ENCODE results near the gene CCDC192.

The CCDC192 gene

DNA sequence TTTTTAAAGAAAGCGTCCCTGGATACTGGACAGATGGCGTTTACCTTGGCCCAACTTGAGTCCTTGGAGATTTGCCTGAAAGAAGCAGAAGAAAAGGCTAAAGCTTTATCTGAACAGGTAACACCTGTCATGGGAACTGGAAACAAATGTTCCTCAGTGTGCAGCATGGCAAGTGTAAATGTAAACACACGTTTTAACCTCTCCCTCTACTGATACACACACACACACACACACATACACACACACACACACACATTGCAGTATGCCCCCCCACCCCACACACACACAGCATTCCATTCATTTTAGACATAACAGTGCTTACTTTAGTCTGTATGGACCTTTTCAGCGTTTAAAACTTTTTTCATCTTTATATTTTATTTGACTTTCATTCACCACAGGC lies 51.1 kb downstream of the CCDC192 start:
- Histone ChIP-seq H3K9me3 (ENCODE audit: insufficient read depth, low read length) (no peaks in the 10 kb centered on the region), H3K4me1 (ENCODE audit: insufficient read depth, insufficient read length) (no peaks in the 10 kb centered on the region), H3K27me3 (ENCODE audit: insufficient read depth, insufficient read length) (no peaks in the 10 kb centered on the region), H3K4me3 (ENCODE audit: insufficient read length, low read depth) (no peak overlapping the region), H3K9ac (ENCODE audit: insufficient read length, low read depth) (no peak overlapping the region), H3K36me3 (ENCODE audit: insufficient read depth, insufficient read length, low read length) (no peaks in the 10 kb centered on the region)
- DNase-seq (ENCODE audit: low read depth, low spot score) = no peak
- TF ChIP-seq YY1 (IDR thresholded peaks at IDR 0.05; ENCODE audit: insufficient read depth, insufficient read length) (no peak), SUZ12 (IDR thresholded peaks at IDR 0.05; ENCODE audit: extremely low read depth, insufficient read depth, insufficient read length) (no peak), ZNF274 (IDR thresholded peaks at IDR 0.05; ENCODE audit: low read depth, low read length) (no peak)

DNA sequence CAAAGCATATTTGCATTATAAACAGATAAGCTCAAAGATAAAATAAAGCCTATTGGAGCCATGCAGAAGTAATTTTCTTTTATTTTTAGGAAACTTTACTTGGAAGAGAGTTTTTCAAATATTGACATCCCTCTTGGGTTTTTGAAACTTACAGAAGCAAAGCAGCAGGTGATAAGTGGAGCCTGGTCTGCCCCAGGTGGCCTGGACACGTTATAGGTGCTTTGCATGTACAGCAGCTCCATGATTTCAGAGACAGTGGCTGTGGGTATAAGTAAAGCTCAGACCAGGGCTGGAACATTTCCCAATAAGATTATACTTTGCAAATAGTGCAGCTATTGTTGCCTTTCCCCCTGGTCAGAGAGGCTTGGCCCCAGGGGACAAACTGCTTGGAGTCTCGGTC lies 51.5 kb downstream of the CCDC192 start:
- TF ChIP-seq ZNF274 (IDR thresholded peaks at IDR 0.05; ENCODE audit: low read depth, low read length) (no peak), YY1 (IDR thresholded peaks at IDR 0.05; ENCODE audit: insufficient read depth, insufficient read length) (no peak), SUZ12 (IDR thresholded peaks at IDR 0.05; ENCODE audit: extremely low read depth, insufficient read depth, insufficient read length) (no peak)
- no peak for DNase-seq (ENCODE audit: low read depth, low spot score)
- no peaks in the 10 kb centered on the region for H3K27me3 ChIP-seq (ENCODE audit: insufficient read depth, insufficient read length)
- no peaks in the 10 kb centered on the region for H3K36me3 ChIP-seq (ENCODE audit: insufficient read depth, insufficient read length, low read length)
- H3K9ac ChIP-seq (ENCODE audit: insufficient read length, low read depth) = no peak overlapping the region
- H3K4me3 ChIP-seq (ENCODE audit: insufficient read length, low read depth) = no peak overlapping the region
- no peaks in the 10 kb centered on the region for H3K9me3 ChIP-seq (ENCODE audit: insufficient read depth, low read length)
- no peaks in the 10 kb centered on the region for H3K4me1 ChIP-seq (ENCODE audit: insufficient read depth, insufficient read length)

DNA sequence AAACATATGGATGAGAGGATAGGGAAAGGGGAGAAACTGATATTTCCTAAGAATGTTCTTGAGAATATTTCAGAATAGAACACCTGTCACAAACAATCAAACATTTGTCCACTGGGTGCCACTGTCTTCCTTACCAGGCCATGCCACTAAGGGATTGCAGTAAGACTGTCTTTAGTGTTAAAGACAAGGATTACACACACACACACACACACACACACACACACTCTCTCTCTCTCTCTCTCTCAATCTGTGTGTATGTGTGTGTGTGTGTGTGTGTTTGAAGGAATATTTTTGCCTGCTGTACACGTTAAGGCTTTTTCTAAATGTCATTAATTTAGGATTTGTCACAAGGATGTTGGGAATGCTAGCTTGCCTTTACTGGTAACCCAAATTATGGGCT lies 54.4 kb downstream of the CCDC192 start:
- Histone ChIP-seq H3K4me1 (ENCODE audit: insufficient read depth, insufficient read length) (no peaks in the 10 kb centered on the region), H3K36me3 (ENCODE audit: insufficient read depth, insufficient read length, low read length) (no peaks in the 10 kb centered on the region), H3K27me3 (ENCODE audit: insufficient read depth, insufficient read length) (no peaks in the 10 kb centered on the region), H3K4me3 (ENCODE audit: insufficient read length, low read depth) (no peak overlapping the region), H3K9ac (ENCODE audit: insufficient read length, low read depth) (no peak overlapping the region), H3K9me3 (ENCODE audit: insufficient read depth, low read length) (no peaks in the 10 kb centered on the region)
- no peak for TF ChIP-seq ZNF274 (IDR thresholded peaks at IDR 0.05; ENCODE audit: low read depth, low read length)
- TF ChIP-seq YY1 (IDR thresholded peaks at IDR 0.05; ENCODE audit: insufficient read depth, insufficient read length) = no peak
- TF ChIP-seq SUZ12 (IDR thresholded peaks at IDR 0.05; ENCODE audit: extremely low read depth, insufficient read depth, insufficient read length) = no peak
- no peak for DNase-seq (ENCODE audit: low read depth, low spot score)

DNA sequence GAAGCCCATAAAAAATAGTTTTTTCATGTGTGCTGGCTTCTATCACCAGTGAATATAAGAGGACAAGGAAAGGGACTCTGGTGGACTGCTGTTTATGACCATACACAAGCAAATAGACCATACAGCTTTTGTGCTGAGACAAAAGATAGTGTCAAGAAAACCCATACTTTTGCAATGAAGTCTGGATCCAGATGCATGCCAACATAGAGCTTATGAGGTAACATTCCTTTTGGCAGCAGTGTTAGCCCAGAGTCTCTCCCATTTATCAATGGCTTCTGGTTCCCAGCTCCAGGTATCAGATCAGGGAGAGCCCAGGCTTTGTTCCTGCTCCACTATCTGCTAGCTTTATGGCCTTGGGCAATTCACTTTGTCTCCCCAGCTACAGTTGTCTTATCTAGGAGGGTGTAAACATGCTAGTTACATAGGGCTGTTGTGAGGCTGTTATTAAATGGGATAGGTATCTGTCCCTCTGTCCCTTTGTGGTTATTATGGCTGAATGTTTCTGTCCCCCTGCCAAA lies 55.6 kb downstream of the CCDC192 start:
- Histone ChIP-seq H3K9me3 (ENCODE audit: insufficient read depth, low read length) (no peaks in the 10 kb centered on the region), H3K4me3 (ENCODE audit: insufficient read length, low read depth) (no peak overlapping the region), H3K36me3 (ENCODE audit: insufficient read depth, insufficient read length, low read length) (no peaks in the 10 kb centered on the region), H3K9ac (ENCODE audit: insufficient read length, low read depth) (no peak overlapping the region), H3K27me3 (ENCODE audit: insufficient read depth, insufficient read length) (no peaks in the 10 kb centered on the region), H3K4me1 (ENCODE audit: insufficient read depth, insufficient read length) (no peaks in the 10 kb centered on the region)
- no peak for DNase-seq (ENCODE audit: low read depth, low spot score)
- TF ChIP-seq YY1 (IDR thresholded peaks at IDR 0.05; ENCODE audit: insufficient read depth, insufficient read length) (no peak), ZNF274 (IDR thresholded peaks at IDR 0.05; ENCODE audit: low read depth, low read length) (no peak), SUZ12 (IDR thresholded peaks at IDR 0.05; ENCODE audit: extremely low read depth, insufficient read depth, insufficient read length) (no peak)

DNA sequence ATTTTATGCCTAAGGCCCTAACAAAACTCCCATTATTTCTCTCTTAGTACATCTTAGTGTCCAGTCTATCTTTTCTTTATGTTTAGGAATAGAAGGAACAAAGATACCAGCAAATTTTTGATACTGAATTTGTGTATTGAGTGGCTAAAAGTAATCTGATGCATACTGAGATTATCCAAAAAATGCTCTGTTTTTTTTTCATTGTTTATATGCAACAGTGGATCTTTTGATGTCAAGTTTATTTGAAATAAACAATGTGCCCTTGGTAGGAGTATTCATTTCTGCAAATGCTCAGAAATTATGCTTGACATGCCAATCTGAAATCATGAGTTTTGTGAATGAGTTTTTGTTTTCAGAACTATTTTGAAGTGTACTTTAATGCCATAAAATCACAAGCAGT lies 58.7 kb downstream of the CCDC192 start:
- H3K36me3 ChIP-seq (ENCODE audit: insufficient read depth, insufficient read length, low read length) = no peaks in the 10 kb centered on the region
- no peak for TF ChIP-seq YY1 (IDR thresholded peaks at IDR 0.05; ENCODE audit: insufficient read depth, insufficient read length)
- no peak for TF ChIP-seq SUZ12 (IDR thresholded peaks at IDR 0.05; ENCODE audit: extremely low read depth, insufficient read depth, insufficient read length)
- no peak for TF ChIP-seq ZNF274 (IDR thresholded peaks at IDR 0.05; ENCODE audit: low read depth, low read length)
- H3K27me3 ChIP-seq (ENCODE audit: insufficient read depth, insufficient read length) = no peaks in the 10 kb centered on the region
- no peaks in the 10 kb centered on the region for H3K4me1 ChIP-seq (ENCODE audit: insufficient read depth, insufficient read length)
- no peak for DNase-seq (ENCODE audit: low read depth, low spot score)
- H3K9me3 ChIP-seq (ENCODE audit: insufficient read depth, low read length) = no peaks in the 10 kb centered on the region
- no peak overlapping the region for H3K9ac ChIP-seq (ENCODE audit: insufficient read length, low read depth)
- no peak overlapping the region for H3K4me3 ChIP-seq (ENCODE audit: insufficient read length, low read depth)

DNA sequence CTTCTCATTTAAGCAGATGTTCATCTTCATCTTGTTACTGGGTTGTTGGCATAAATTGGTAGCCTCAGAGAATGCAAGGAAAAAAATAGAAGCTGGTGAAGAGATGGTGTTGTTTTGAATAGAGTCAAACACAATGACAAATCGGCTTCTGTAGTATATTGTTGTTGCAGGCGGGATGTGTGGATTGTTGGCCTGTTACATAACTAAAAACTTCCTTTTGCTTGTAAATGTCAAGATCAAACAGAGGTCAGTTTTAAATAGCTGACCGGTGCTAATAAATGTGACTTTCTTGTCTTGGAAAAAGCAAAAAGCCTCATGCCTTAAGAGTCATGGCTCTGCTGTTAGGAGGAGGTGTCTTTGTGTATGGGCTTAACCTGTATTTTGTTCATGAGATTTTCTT lies 59.2 kb downstream of the CCDC192 start:
- H3K9ac ChIP-seq (ENCODE audit: insufficient read length, low read depth) = no peak overlapping the region
- DNase-seq (ENCODE audit: low read depth, low spot score) = no peak
- no peak for TF ChIP-seq ZNF274 (IDR thresholded peaks at IDR 0.05; ENCODE audit: low read depth, low read length)
- TF ChIP-seq SUZ12 (IDR thresholded peaks at IDR 0.05; ENCODE audit: extremely low read depth, insufficient read depth, insufficient read length) = no peak
- no peak for TF ChIP-seq YY1 (IDR thresholded peaks at IDR 0.05; ENCODE audit: insufficient read depth, insufficient read length)

DNA sequence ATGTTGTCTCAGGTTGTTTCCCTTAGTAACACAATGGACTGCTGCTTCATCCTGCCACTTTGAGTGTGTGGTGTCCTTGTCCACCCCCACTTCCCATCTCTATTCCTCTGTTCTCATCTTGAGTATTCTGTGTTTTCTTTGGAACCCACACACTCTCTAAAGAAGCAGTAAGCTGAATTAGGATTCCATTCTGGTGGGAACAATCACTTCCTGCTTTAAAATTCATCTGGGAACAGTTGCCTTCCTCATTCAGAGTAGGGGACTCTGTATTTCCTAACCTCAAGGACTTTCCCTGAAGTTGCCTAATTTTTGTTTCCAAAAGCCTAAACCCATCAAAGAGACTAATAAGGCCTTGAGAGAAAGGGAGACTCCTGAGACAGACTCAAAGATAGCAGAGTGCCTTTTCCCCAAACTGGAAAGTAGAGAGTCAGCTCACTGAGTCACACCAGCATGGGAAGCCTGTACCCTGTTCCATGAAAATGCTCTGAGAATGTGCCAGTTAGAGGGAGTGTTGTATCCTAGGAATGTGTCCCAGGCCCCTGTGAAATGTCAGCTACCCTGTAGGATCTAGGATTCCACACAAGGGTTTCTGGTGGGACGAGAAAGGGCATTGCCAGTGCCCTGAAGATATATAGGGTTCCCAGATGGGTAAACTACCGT lies 63.6 kb downstream of the CCDC192 start:
- no peak overlapping the region for H3K4me3 ChIP-seq (ENCODE audit: insufficient read length, low read depth)

More for the DNA sequence above, 59.2 kb downstream of the CCDC192 start:
- Histone ChIP-seq H3K4me1 (ENCODE audit: insufficient read depth, insufficient read length) (no peaks in the 10 kb centered on the region), H3K36me3 (ENCODE audit: insufficient read depth, insufficient read length, low read length) (no peaks in the 10 kb centered on the region), H3K4me3 (ENCODE audit: insufficient read length, low read depth) (no peak overlapping the region), H3K9me3 (ENCODE audit: insufficient read depth, low read length) (no peaks in the 10 kb centered on the region), H3K27me3 (ENCODE audit: insufficient read depth, insufficient read length) (no peaks in the 10 kb centered on the region)

More for the DNA sequence above, 63.6 kb downstream of the CCDC192 start:
- Histone ChIP-seq H3K27me3 (ENCODE audit: insufficient read depth, insufficient read length) (no peaks in the 10 kb centered on the region), H3K36me3 (ENCODE audit: insufficient read depth, insufficient read length, low read length) (no peaks in the 10 kb centered on the region), H3K4me1 (ENCODE audit: insufficient read depth, insufficient read length) (no peaks in the 10 kb centered on the region), H3K9me3 (ENCODE audit: insufficient read depth, low read length) (no peaks in the 10 kb centered on the region), H3K9ac (ENCODE audit: insufficient read length, low read depth) (no peak overlapping the region)
- no peak for DNase-seq (ENCODE audit: low read depth, low spot score)
- no peak for TF ChIP-seq ZNF274 (IDR thresholded peaks at IDR 0.05; ENCODE audit: low read depth, low read length)
- TF ChIP-seq SUZ12 (IDR thresholded peaks at IDR 0.05; ENCODE audit: extremely low read depth, insufficient read depth, insufficient read length) = no peak
- no peak for TF ChIP-seq YY1 (IDR thresholded peaks at IDR 0.05; ENCODE audit: insufficient read depth, insufficient read length)

All from NT2/D1 (cell line).